CD4-positive, alpha-beta T cell treated with Interferon alpha-2 for 1 hour (primary cell): Measurements from ENCODE around the gene DDT.
A peak's percentile ranks its signal among the peaks of the same experiment; 100 is the strongest.
"Not testable (repeated sequence)": the region's sequence is repeated elsewhere in the genome, so short reads cannot be mapped to it uniquely, and the experiment has no call there.

Experiments used
- DNase-seq, 2 donors: peaks; one replicate each; pipeline ENCODE4 v3.0.0-alpha.2; 2020 to 2022

The DDT gene

GRCh38 chr22:23986538-23987178 lies 12.4 kb upstream of the DDT start:
- not testable (repeated sequence) for DNase-seq

DNA sequence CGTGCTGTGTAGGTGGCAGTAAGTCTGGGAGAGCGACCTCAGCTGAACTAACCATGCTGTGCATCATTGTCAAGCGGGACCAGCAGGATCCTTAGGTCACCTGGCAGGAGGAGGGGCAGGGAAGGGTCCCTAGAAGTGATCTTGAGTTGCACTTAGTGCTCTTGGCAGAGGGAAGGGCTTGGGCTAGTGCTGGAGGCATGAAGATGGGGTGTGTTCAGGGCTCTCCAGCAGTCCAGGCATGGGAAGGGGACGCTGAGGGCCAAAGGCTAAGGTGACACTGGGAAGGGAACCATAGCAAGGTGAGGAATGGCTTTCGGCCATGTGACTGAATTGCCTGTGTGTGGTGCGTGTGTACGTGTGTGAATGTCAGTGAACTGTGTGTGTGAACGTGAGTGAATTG lies 11.8 kb upstream of the DDT start:
- DNase-seq, result not testable (repeated sequence)

DNA sequence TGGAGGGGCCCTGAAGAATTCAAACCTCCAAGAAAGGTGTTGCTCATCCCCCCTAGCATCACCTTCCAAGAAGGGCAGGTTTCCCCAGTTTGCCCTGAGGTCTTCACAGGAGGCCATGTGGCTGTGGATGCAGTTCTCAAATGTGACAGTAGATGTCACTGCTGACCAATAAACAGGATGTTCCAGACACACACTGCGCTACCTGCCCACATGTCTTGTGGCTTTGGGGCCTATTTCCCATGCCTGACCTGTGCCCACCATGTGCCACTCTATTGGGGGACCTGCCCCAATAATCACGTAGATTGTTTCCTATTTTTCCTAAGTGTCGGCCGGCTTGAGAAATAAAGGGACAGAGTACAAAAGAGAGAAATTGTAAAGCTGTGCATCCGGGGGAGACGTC lies 10.2 kb upstream of the DDT start:
- peak in 1 of 2 donors; percentile 12 for DNase-seq

GRCh38 chr22:23980567-23980966 lies 6.3 kb upstream of the DDT start:
- not testable (repeated sequence) for DNase-seq

GRCh38 chr22:23979557-23980240 lies 5.5 kb upstream of the DDT start, which contains the start of gene GSTT2:
Gene GSTT2 (plus strand): TSS chr22:23980134.
- not testable (repeated sequence) for DNase-seq

GRCh38 chr22:23977304-23977703 lies 3.1 kb upstream of the DDT start:
- DNase-seq, result not testable (repeated sequence)

GRCh38 chr22:23974836-23975352 lies 653 bp upstream of the DDT start:
- not testable (repeated sequence) for DNase-seq

DNA sequence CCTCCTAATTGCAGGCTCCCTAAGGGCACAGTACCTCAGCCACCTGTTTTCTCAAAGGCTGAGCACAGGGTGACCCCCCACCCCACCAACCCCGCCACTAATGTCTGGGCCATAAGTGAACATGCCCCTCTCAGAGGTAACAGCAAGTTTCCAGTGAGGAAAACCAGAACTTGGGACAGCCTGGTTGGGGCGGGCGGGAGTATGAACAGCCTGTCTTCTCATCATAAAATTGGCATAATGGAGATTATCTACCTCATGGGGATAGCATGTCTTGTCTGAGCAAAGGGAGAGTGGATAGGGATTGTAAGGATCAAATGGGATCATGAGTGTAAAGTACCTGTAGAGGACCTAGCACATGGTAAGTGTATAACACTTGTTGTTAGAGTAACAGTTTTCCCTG lies 2.3 kb downstream of the DDT start:
- DNase-seq, result not testable (repeated sequence)

- no peak for DNase-seq
These were observed 3.3 kb downstream of the DDT start for GRCh38 chr22:23970816-23971486.

GRCh38 chr22:23970201-23970641 lies 4.0 kb downstream of the DDT start:
- DNase-seq, result no peak

DNA sequence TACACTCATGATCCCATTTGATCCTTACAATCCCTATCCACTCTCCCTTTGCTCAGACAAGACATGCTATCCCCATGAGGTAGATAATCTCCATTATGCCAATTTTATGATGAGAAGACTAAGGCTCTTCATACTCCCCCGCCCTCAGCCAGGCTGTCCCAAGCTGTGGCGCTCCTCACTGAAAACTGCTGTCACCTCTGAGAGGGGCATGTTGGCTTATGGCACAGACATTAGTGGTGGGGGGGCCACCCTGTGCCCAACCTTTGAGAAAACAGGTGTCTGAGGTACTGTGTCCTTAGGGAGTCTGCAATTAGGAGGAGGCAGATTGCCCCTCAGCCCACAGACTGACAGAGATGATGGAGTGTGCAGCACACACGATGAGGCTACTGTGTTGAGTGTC lies 5.2 kb downstream of the DDT start:
- DNase-seq, result no peak

- DNase-seq, result not testable (repeated sequence)
These were observed 7.7 kb downstream of the DDT start, which contains the start of gene DDTL for GRCh38 chr22:23966568-23966967. Gene DDTL (plus strand): TSS chr22:23966888. CDS start chr22:23966915, 27 bp downstream.

- not testable (repeated sequence) for DNase-seq
These were observed 8.1 kb downstream of the DDT start for GRCh38 chr22:23966094-23966493.

DNA sequence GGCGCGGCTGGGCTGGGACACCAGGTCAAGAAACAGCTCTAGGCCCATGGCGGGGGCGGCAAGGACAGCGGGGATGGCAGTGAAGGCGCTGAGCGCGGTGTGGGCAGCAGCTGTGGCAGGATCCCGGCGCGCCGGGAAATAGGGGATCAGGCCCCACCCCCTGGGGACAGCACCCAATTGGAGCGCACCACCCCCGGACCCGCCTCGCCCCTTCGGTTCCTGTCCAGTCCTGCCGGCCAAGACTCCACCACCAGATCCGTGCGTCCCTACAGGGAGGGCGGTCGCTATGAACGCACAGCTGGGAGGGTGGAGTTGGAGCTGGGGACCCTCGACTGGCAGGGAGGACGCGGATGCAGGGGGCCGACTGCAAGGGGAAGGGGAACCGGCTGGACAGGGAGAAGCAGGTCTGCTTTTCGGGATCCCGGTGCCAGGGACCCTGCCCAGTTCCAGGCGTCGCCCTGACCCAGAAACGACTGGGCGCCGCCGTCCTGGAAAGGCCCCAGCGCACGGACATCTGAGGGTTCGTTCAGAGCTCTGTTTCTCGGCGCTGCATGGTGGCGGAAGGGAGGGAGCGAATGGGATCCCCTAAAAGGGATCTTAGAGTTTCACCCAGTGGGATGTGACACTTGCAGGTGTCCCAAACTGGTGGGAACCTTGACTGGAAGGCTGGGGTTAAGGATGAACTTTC lies 13.0 kb downstream of the DDT start, which contains the start of gene GSTT2B:
GSTT2B (minus strand) TSS at position 112 of the 688 bp plus-strand sequence; CDS start at position 48, 64 bp downstream.
- DNase-seq, result not testable (repeated sequence)

- DNase-seq, result peak; percentile 77 to 85
These were observed 17.8 kb downstream of the DDT start for GRCh38 chr22:23956301-23956900.

GRCh38 chr22:23955886-23956285 lies 18.4 kb downstream of the DDT start:
- DNase-seq, result not testable (repeated sequence)

GRCh38 chr22:23954991-23955305 lies 19.3 kb downstream of the DDT start:
- not testable (repeated sequence) for DNase-seq

DNA sequence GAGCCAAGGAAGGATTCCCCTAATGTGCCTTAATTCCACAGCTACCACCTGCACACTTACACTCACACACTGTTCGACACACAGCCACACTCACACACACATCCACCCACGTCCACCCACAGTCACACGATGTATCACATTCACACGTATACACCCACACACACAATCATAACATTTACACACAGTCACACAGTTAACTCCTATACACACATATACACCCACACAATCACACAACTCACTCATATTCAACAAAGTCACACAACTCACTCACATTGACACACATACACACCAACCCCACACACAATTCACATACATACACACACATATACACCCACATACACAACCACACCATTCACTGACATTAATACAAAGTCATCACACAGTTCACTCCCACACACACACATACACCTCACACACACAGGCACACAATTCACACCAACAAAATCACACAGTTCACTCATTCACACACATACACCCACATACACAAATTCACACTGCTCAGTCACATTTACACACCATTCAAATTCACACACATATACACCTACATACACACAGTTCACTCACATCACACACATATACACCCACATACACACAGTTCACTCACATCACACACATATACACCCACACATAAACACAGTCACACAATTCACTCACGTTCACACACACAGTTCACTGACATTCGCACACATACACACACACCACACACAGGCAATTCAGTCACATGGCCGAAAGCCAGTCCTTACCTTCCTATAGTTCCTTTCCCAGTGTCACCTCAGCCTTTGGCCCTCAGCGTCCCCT lies 19.8 kb downstream of the DDT start:
- not testable (repeated sequence) for DNase-seq

- not testable (repeated sequence) for DNase-seq
These were observed 20.8 kb downstream of the DDT start for GRCh38 chr22:23953485-23953884.

- DNase-seq, result not testable (repeated sequence)
These were observed 21.3 kb downstream of the DDT start for GRCh38 chr22:23952794-23953405.

DNA sequence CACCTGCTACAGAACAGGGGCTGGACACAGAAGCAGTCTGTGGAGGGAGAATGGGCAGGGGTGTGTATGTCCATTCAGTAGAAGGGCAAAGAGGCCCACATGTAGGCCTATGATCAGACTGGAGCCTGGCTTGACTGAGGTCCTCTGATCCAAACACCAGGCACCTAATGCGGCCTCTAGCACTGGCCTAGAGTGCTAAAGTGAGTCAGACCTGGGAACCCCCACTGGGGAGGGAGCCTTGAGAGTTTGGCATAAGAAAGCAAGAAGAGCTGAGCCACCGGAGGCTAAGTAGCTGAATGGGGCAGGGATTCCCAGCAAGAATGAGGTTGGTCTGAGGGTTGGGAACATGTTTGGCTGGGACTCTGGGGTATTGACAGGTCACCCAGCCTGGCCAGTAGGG lies 22.9 kb downstream of the DDT start:
- not testable (repeated sequence) for DNase-seq
